NK-92 (cell line): ENCODE data around the gene VSIG8.
"Not testable (repeated sequence)": the region's sequence is repeated elsewhere in the genome, so short reads cannot be mapped to it uniquely, and the experiment has no call there.

ENCODE experiments used
- DNase-seq: peaks from one replicate; lab custom pipeline; 2025; ENCODE audit not compliant: unreplicated experiment; lab: John Stamatoyannopoulos, UW

The VSIG8 gene, protein sequence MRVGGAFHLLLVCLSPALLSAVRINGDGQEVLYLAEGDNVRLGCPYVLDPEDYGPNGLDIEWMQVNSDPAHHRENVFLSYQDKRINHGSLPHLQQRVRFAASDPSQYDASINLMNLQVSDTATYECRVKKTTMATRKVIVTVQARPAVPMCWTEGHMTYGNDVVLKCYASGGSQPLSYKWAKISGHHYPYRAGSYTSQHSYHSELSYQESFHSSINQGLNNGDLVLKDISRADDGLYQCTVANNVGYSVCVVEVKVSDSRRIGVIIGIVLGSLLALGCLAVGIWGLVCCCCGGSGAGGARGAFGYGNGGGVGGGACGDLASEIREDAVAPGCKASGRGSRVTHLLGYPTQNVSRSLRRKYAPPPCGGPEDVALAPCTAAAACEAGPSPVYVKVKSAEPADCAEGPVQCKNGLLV

DNA sequence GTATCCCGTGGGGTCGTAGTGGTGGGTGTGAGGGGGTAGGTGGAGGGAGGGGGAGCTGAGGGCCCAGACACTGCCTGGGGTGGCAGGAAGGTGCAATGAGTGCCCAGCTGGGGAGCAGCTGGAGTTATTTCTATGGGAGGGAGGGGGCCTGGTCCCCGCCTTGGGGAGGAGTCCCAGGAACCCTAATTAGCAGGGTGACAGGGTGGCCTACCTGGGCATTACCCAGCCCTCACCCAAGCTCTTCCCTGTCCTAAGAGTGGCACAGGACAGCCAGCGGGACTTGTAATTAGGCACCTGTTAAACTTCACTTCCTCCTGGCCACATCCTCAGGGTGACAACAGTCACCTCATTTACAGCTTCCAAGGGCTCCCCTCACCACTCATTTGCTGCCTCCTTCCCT is at the start of gene VSIG8:
Gene VSIG8 (minus strand): TSS at position 101 of the 400 bp plus-strand sequence. CDS start 136 bp downstream, outside the sequence.
- DNase-seq, result no peak

DNA sequence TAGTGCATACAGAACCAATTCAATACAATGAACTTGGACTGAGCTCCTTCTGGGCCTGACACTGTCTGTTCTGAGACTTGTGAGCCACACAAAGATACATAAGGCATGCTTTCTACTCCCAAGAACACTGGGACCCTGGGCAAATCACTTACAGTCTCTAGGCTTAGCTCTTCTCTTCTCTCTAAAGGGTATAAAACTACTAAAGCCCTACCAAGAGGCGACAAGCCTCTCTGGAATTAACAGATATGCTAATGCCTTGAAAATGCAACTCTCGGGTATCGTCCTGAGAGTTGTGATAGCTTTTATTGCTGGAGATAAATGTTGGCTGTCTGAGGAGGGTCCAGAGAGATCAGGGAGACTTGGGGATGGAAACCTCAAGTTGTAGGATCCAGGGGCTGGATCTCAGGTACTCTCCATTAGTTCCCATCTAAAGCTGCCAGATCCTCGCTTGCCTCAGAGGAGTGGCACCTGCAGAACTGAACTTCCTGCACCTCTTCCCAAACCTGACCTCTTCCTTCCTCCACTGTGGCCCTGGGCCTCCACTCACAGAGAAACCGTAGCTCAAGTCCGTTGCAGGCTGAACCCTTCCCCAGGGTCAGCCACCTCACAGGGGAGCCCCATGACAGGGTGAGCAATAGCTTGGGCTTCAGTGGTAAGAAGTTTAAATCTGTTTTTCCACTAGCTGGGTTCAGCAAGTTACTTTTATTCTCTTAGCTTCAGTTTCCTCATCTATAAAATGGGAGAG is 49.0 kb upstream of the VSIG8 start:
- no peak for DNase-seq

DNA sequence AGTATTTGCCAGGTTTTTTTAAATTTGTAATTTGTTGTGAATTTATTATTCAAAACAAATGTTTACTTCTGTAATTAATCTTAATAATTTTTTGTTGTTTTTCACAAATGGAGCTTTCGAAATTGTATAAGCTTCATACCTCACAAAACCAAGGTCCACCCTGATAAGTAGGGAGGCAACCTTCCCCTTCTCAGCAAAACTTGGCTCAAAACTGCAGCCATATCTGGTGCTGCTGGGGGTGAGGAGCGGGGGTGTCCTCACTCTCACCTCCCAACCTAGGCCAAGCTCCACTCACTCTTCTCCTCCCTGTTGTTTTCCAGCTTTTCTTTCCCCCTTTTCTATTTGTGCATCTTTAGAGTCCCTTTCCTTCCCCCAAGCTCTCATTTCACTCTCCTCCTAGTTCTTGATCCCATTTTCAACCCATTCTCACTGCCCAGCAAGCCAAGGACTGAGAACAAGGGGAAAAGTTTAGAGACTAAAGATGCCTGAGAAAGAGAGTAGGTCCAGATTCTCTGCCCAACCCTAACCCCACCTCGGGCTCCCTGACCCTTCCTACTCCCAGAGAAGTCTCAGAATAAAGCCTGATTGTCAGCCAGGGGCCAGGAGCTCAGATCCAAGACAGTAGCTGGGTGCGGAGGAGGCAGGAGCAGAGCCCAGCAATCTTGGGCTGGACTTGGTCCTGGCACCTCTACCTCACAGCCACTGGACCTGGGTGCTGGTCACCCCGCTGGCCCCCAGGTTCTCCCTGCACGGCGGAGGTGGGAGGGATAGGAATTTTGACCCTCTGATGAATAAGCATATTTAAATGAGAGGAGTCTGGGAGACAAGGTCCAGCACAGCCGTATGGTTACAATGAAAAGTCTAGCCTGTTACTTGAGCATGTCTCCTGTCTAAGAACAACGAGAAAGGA is 45.8 kb upstream of the VSIG8 start:
- no peak for DNase-seq

DNA sequence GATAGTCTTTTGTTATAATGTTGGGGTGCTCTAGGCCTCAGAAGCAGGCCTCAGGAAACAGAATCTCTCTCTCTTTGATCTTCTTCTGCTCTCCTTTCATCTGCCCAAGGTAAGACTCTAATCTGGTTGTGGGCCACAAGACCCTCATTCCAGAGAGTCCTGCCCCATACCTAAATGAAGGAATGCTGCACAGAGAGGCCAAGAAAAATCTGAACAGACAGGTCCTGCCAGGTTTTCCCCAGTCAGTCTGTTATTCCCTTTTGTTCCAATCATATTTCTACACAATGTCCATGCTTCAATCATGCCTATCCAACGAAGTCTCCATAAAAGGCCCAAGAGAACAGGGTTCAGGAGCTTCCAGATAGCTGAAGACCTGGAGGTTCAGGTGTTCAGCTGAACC is 44.5 kb upstream of the VSIG8 start:
- no peak for DNase-seq

DNA sequence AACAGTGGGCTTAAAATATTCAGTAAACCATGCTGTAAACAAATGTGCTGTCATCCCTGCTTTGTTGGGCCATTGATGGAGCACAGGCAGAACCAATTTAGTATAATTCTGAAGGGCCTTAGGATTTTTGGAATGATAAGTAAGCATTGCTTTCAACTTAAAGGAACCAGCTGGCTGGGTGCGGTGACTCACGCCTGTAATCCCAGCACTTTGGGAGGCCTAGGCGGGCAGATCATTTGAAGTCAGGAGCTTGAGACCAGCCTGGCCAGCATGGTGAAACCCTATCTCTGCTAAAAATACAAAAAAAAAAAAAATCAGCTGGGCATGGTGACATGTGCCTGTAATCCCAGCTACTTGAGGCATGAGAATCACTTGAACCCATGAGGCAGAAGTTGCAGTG is 41.6 kb upstream of the VSIG8 start:
- not testable (repeated sequence) for DNase-seq

DNA sequence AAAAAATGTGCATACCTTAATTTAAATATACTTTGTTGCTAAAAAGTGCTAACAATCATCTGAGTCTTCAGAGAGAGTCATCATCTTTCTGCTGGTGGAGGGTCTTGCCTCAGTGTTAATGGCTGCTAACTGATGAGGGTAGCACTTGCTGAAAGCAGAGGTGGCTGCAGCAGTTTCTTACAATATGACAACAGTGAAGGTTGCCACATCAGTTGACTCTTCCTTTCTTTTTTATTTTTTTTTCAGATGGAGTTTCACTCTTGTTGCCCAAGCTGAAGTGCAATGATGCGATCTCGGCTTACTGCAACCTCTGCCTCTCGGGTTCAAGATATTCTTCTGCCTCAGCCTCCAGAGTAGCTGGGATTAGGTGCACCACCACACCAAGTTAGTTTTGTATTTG is 40.1 kb upstream of the VSIG8 start:
- no peak for DNase-seq

DNA sequence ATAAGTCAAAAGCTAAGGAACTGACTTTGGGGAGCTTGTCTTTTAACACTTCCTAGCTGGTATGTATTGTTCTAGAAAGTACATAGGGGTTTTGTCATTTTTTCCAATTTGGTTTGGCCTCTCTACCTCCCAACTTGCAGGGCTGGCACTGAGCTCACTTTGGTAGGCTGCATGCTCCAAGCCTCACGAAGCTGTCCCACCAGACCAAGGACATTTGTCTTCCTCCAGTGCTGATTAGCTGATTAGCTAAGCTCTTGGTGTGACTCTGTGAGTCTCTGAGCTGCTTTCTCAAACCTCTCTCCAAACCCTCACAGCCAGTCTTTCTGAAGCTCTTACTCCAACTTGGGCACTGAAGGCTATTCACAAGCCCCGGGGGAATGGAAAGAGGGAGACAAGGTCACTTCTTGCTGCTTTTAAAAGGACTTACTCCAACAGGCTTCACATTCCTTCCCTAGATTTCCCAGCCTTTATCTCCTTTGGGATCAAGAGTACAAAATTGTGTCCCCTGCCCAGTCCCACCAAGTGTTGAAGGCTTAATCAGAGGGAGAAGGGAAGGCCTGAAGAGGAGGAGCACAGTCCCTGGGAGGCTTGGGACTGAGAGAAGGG is 38.4 kb upstream of the VSIG8 start:
- no peak for DNase-seq

DNA sequence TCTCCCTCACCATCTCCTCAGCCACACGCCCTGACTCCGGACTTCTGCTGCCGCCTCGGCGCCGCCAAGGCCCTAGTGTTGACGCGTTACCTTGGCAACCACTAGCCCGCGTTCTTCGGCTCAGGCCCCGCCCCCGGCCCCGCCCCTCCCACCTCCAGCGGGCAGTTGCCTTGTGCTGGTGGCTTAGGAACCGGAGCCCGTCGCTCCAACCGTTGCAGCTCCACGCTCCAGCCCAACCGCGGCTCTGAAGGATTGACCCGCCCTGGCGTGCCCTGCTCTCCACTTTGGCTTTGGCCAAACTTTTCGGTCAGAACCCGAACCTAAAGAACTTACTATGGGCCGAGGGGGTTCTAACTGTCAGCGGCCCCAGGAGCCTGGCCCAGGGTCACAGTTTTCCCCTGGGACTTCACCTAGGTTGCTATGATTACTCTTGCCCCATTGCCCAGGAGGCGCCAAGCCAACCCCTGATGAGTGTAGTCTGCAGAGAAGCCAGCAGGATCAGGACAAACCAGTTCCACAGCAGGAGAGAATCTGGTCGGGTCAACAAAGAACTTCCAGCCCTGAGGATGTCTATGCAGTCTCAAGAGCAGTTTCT is 37.7 kb upstream of the VSIG8 start, which contains the start of gene CFAP45:
Gene CFAP45 (minus strand): TSS at position 80 of the 595 bp plus-strand sequence. CDS start 67 bp downstream, at position 13.
- DNase-seq, result no peak

DNA sequence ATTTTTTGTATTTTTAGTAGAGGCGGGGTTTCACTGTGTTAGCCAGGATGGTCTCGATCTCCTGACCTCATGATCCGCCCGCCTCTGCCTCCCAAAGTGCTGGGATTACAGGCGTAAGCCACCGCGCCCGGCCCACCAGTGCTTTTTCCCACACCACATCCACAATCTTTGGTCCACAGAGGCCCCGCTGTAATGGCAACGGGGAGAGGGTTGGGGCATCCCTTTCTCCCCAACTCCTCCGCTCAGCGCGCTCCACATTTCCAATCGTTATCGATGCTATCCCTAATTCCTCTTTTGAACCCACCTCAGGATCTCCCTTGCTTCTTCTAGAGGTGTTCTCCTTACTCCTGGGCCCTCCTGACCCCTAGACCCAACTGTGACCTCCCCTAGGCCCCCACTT is 37.2 kb upstream of the VSIG8 start:
- not testable (repeated sequence) for DNase-seq

DNA sequence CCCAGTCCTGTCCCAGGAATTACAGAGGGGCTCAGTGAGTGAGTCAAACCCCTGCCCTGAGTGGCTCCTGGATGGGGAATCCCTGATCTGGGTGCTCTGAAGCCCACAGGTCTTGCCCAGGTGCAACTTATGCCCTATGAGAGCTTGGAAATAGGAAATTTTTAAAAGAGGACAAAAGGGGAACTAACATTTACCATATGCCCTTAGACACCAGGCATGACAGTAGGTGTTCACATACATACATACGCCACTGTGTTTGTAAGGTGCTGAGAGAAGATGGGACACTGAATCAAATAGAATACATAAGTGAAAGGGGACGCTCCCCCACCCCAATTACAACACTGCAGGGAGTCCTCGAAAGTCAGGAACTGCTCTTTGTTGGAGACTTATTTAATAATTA is 36.1 kb upstream of the VSIG8 start:
- no peak for DNase-seq

DNA sequence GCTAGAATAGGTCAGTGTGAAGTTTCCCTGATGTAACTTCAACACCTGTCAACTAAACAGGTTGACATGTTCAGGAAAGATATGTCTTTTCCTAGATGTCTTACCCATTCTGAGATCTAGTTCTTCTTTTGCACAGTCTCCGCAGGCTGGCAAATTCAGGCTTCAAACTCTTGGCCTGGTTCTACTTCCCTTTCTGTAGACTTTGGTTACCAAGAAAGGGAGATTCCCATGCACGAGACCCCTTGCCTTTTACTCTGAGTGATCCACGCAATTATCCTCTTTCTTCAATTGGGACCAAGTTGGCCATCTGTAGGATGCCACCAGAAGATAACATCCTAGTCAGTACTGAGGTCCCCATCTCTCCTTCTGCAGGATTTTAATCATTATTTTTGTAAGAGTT is 35.5 kb upstream of the VSIG8 start:
- no peak for DNase-seq

DNA sequence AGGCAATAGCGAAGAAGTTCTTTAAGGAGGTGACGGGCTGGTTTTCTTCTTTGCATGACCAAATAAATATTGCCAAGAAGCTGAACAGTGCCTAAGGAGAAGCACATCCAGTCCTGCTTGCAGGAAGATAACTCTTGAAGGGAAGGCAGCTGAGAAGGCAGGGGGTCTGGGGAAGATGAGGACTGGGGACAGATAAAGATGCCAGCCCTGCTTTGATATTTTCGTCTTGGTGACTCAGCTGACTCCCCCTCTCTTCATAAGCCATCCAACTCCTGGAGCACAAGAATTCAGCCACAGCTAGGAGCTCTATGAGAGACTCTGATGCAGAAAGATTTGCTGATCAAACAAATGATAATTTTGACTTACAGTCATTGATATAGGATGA is 34.1 kb upstream of the VSIG8 start:
- no peak for DNase-seq

DNA sequence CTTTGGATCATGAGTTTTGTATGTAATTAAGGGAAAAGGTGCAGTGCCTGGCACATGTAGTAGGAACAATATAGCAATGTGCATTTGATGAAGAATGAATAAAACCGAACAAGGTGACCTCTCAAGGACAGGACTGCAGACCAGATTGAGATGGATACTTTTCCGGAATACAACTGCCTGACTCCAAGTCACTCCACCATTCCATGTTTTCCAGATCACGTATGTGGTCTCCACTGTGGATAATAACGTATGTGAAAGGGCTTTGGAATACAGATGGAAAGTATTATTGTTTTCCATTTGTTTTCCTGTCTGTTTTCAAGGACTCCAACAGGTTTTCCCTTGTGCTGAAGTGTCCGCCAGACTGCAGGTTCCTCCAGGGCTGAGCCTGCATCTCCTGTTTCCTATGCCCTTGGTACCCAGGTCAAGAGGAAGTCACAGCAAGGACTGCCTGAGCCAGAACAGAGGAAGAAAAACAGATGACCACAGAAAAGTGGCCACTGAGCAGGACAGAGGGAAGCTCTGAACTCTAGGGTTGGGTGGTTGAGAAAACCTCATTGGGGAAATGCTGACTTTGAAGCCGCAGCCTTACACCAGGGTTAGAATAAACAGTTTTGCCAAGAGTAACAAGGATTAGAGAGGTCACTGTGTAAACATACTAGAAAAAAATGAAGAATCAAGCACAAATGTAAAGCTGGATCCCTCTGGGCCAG is 33.5 kb upstream of the VSIG8 start:
- DNase-seq, result no peak

DNA sequence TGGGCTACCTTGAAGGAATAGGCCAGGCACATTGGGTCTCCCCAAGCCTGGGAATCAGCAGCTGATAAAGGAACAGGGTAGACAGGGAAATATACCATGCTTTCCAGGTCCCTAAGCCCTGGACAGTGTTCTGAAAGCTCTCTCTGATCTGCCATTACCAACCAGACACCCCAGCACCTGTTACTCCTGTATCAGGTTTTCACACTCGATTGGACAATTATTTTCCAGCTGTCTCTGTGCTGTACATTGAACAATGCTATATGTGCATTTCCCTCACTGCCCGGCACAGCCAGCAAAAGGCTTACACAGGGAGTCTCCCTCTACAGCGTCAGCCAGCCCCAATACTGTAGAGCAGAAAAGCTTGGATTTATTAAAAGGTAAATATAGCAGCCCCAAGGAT is 32.8 kb upstream of the VSIG8 start:
- DNase-seq, result no peak

DNA sequence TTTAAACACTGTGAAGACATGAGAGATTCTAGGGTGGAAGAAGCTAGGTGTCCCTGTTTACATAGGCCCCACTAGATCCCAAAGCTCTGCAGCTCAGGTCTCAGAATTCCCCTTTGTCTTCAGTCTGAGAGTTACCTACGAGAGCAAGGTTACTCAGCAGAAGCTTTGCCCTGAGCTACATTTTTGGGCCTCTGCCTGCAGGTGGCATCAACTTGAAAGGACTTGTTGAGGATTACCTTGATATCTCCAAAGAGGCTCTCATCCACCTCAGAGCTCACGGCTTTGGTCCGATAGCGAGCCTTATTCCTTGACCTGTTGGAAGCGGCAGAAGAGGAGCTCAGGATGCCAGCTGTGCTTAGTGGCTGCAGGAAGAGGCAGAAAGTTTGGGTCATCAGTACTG is 30.5 kb upstream of the VSIG8 start:
- no peak for DNase-seq

DNA sequence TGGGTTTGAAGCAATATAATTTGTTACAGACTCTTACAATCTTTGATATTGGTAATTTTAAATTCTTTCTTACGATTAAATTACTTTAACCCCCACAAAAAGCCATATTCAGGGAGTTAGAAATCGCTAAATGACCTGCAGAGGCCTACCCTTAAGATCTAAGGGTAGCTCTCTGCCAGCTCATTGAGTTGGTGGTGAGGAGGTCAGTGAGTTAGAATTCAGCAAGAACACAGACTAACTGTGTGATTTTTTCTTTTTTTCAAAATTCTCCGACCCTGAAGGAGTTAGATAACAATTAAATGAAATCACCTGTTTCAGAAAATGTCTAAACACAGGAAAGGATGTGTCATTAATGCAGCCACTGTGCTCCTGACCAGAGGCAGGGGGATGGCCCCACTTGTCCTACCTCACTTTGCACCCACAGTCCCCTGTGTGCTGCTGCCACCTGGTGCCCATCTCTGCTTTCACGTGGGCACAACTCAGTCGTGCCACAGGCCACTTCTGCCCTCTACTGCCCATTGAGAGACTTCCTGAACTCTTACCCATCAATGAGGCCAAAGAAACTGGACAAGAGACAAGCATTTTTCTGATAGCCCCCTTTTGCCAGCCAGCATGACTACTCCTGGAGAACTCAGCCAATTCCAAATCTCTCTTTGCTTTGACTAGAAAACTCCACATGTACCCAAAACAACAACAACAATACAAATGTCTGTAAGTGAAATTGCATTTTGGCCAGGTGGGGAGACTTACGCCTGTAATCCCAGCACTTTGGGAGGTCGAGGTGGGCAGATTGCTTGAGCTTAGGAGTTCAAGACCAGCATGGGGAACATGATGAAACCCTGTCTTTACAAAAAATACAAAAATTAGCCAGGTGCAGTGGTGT is 29.1 kb upstream of the VSIG8 start:
- no peak for DNase-seq

DNA sequence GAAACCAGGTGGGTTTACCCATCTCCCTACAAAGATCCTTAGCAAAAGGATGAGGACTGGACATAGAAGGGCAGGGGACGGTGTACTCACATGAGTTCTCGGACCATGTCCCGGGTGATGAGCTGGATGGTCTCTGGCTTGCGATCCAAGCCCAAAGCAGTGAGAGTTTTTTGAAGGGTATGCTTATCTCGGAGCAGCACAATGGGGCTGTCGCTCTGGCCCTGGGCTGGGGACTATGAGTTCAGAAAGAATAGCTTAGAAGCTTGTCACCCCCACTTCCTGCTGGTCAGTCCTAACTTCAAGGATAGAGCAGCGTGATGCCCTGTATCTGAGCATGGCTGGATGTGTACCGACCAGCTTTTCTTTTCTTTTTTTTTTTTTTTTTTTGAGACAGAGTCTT is 27.9 kb upstream of the VSIG8 start:
- no peak for DNase-seq

DNA sequence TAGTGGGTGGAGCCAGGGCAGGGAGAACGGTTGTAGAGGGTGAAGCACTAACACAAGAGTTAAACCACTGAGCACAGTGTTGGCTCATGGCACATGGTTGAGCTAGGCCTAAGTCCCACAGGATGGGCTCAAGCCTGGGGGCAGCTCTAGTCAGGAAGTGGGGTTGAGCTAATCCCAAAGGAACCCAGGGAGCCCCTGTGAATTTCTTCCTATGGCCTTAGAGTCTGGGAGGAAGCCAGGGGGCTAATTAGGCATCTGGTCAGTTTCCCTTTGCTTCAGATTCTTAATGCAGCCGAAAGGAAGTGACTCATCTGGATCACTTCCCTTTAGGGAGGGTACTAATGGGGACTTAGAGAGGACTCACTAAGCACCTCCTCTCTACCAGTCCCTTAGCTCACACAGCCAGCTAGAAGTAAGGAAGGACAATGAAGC is 27.4 kb upstream of the VSIG8 start:
- no peak for DNase-seq

DNA sequence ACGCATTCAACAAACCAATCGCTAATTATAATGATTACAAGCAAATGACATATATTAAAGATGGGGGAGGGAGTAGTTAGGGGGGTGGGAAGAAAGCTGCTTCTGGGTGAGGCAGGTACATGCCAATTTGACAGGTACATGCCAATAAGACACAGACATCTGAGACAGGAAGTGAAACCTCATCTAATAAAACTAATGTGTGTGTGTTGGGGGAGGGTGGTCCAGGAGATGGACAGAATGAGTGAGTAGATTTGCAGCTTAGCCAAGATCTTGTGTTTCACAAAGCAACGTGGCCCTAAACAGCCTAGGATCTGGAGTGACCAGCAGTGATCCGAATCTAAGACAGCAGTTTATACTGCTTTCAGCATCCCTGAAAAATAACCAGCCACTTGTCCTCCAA is 26.7 kb upstream of the VSIG8 start:
- no peak for DNase-seq
